Panc1 (cell line): ENCODE data around the gene FOXD2. TPM values are rescaled to one million over a fixed set of nuclear protein-coding genes. Genes with fewer than 3 reads are reported as not detected.

Source experiments
- ATAC-seq: fragments of 200-7000 bp; cut with Tn5 transposase; 2 replicates; pipeline ENCODE4 v1.9.1; 2020; ENCODE audit warnings: mild to moderate bottlenecking, moderate library complexity
- BruUV-seq: library from RNA; stranded (reverse); fragments of 400-500 nt; replicated peaks from 2 replicates; lab custom pipeline; 2021; lab: Mats Ljungman, UMichigan
- CTCF ChIA-PET: fragments of 300-600 bp; sonication (Branson Sonifier 250); formaldehyde crosslinking; loops from one replicate; lab custom pipeline; 2022; ENCODE audit warnings: antibody characterized with exemption; lab: Charles Lee
- POLR2A ChIA-PET: fragments of 300-600 bp; sonication (Branson Sonifier 250); formaldehyde crosslinking; loops from one replicate; lab custom pipeline; 2022; ENCODE audit warnings: antibody characterized with exemption; lab: Charles Lee
- DNase-seq: peaks from one replicate; pipeline ENCODE4 v3.0.0-alpha.2; 2010; ENCODE audit warnings: low read depth, low spot score
- H3K27ac ChIP-seq: 2 replicates; pipeline ENCODE4 v1.5.1; 2011; ENCODE audit warnings: mild to moderate bottlenecking, low read length, inconsistent platforms
- H3K27me3 ChIP-seq: fragments of 200-500 bp; sonication (Bioruptor generic); 2 replicates; pipeline ENCODE4 v1.6.0; 2014; ENCODE audit warnings: low read length, inconsistent platforms; ENCODE audit not compliant: control insufficient read depth, insufficient read depth
- H3K36me3 ChIP-seq: fragments of 200-500 bp; sonication (Bioruptor generic); 2 replicates; pipeline ENCODE4 v1.5.1; 2014; ENCODE audit warnings: inconsistent platforms, mild to moderate bottlenecking, low read length, moderate library complexity; ENCODE audit not compliant: control insufficient read depth, insufficient read depth
- H3K4me1 ChIP-seq: 2 replicates; pipeline ENCODE4 v1.5.1; 2011; ENCODE audit warnings: inconsistent platforms, mild to moderate bottlenecking, low read length, moderate library complexity; ENCODE audit not compliant: control insufficient read depth, insufficient read depth
- H3K4me3 ChIP-seq, 2 experiments: 2 replicates each; pipeline ENCODE4 v1.5.1; 2011 to 2012; ENCODE audit warnings: low read depth in 2 of 2, low read length in 2 of 2, mild to moderate bottlenecking in 2 of 2, inconsistent platforms in 1 of 2, moderate library complexity in 1 of 2
- H3K9me3 ChIP-seq: fragments of 200-500 bp; sonication (Bioruptor generic); 2 replicates; pipeline ENCODE4 v1.5.1; 2014; ENCODE audit warnings: low read depth, mild to moderate bottlenecking, inconsistent platforms, low read length, moderate library complexity; ENCODE audit not compliant: control insufficient read depth, insufficient read depth
- POLR2AphosphoS5 ChIP-seq: IDR thresholded peaks from 2 replicates; pipeline ENCODE4 v1.6.1; 2012; ENCODE audit warnings: mild to moderate bottlenecking, low read depth, low read length, moderate library complexity
- REST ChIP-seq, 2 experiments: IDR thresholded peaks; 2 replicates each; pipeline ENCODE4 v1.6.1; 2011 to 2012; ENCODE audit warnings: low read depth in 2 of 2, control low read depth in 1 of 2, low read length in 1 of 2, mild to moderate bottlenecking in 1 of 2, moderate library complexity in 1 of 2; ENCODE audit not compliant: insufficient read depth in 1 of 2
- SIN3A ChIP-seq: IDR thresholded peaks from 2 replicates; pipeline ENCODE4 v1.6.1; 2012; ENCODE audit warnings: low read depth, mild to moderate bottlenecking, low read length, moderate library complexity, borderline replicate concordance; ENCODE audit not compliant: insufficient read depth
- TCF7L2 ChIP-seq: IDR thresholded peaks from 2 replicates; pipeline ENCODE4 v1.6.1; 2011; ENCODE audit warnings: mild to moderate bottlenecking, low read depth, low read length, inconsistent platforms
- in situ Hi-C: cut with HindIII; loops from 2 replicates; pipeline ENCODE4 v1.10.0; 2016; ENCODE audit warnings: low sequenced_read_pairs, low pct_unique_long_range_greater_than_20kb
- intact Hi-C: fragments of 100-400 bp; cut with micrococcal nuclease; formaldehyde crosslinking; loops from one replicate; pipeline ENCODE4 v1.10.0; 2022; ENCODE audit not compliant: unreplicated experiment
- total RNA-seq: library from RNA; stranded (reverse); gene quantifications from one replicate; pipeline ENCODE4 v1.2.1, GENCODE V29; 2021; ENCODE audit not compliant: unreplicated experiment
- TF ChIP-seq, protein P1 (sequence below): fragments of 450-650 bp; IDR thresholded peaks from 2 replicates; pipeline ENCODE4 v1.5.1; 2017; ENCODE audit warnings: mild to moderate bottlenecking

Gene FOXD2
- total RNA-seq, 1 experiment from 2014 or later = 2.2 TPM

DNA sequence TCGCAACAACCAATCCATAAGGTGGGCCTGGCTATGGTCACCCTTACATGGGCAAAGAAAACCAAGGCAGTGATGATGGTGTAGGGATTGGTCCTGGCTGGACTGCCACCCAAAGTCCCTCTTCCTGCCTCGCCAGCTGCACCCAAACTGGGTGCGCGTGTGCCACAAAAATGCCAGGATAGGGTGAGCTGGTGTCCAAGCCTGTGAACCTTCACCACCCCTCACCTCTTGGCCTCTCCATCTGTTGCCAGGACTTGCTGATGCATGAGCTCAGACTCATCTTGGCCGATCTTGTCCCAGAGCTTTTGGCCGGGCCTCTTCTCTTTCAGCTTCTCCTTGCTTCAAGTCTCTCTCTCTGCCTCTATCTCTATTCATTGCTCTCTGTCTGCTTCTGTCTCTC, 41.8 kb downstream of the FOXD2 start:
- H3K27me3 ChIP-seq = peaks cover 2% of the 10 kb centered on the region; the same call in 1 of the 2 replicates
- ChIA-PET CTCF (no interaction called here), POLR2A (no interaction called here)
- H3K36me3 ChIP-seq = no peaks in the 10 kb centered on the region
- DNase-seq (no peak), ATAC-seq (no peak)
- in situ Hi-C loops (no loop called here), intact Hi-C loops (no loop called here)
- BruUV-seq = no TSS peak
- H3K4me3 ChIP-seq = no peak overlapping the region
- H3K27ac ChIP-seq = no peak overlapping the region
- H3K4me1 ChIP-seq = peaks cover 4% of the 10 kb centered on the region
- no peak for TF ChIP-seq POLR2AphosphoS5
- TF ChIP-seq REST (IDR thresholded peaks at IDR 0.05; ENCODE audit: insufficient read depth in 1 of 2, low read depth in 2 of 2, low read length in 1 of 2) = no peak
- TF ChIP-seq SIN3A = no peak
- TF ChIP-seq, protein P1, sequence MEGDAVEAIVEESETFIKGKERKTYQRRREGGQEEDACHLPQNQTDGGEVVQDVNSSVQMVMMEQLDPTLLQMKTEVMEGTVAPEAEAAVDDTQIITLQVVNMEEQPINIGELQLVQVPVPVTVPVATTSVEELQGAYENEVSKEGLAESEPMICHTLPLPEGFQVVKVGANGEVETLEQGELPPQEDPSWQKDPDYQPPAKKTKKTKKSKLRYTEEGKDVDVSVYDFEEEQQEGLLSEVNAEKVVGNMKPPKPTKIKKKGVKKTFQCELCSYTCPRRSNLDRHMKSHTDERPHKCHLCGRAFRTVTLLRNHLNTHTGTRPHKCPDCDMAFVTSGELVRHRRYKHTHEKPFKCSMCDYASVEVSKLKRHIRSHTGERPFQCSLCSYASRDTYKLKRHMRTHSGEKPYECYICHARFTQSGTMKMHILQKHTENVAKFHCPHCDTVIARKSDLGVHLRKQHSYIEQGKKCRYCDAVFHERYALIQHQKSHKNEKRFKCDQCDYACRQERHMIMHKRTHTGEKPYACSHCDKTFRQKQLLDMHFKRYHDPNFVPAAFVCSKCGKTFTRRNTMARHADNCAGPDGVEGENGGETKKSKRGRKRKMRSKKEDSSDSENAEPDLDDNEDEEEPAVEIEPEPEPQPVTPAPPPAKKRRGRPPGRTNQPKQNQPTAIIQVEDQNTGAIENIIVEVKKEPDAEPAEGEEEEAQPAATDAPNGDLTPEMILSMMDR = no peak
- TF ChIP-seq TCF7L2 = no peak
- H3K9me3 ChIP-seq = no peaks in the 10 kb centered on the region

GRCh38 chr1:47481936-47482335, 44.1 kb downstream of the FOXD2 start:
- POLR2A ChIA-PET = no interaction called here
- H3K4me3 ChIP-seq = no peak overlapping the region
- H3K4me1 ChIP-seq = peaks cover 4% of the 10 kb centered on the region
- in situ Hi-C loops = no loop called here
- H3K27me3 ChIP-seq = 0 out of 2 replicates have a peak, but pooled peaks cover 2% of the 10 kb centered on the region
- no TSS peak for BruUV-seq
- no peaks in the 10 kb centered on the region for H3K9me3 ChIP-seq
- TF ChIP-seq, protein P1 = no peak
- TF ChIP-seq REST (IDR thresholded peaks at IDR 0.05; ENCODE audit: insufficient read depth in 1 of 2, low read depth in 2 of 2, low read length in 1 of 2) = no peak
- TF ChIP-seq POLR2AphosphoS5 = no peak
- no peak for TF ChIP-seq TCF7L2
- no peak for TF ChIP-seq SIN3A
- ATAC-seq (no peak), DNase-seq (no peak)
- intact Hi-C loops = no loop called here
- no peaks in the 10 kb centered on the region for H3K36me3 ChIP-seq
- no peak overlapping the region for H3K27ac ChIP-seq
- CTCF ChIA-PET = no interaction called here
